Hepatocyte (in vitro differentiated cells): ENCODE measurements around the gene ZFHX3. TPM values are rescaled to one million over a fixed set of nuclear protein-coding genes. Genes with fewer than 3 reads are reported as not detected.
A peak's percentile ranks its signal among the peaks of the same experiment; 100 is the strongest.

Experiments used
- DNase-seq: peaks from one replicate; pipeline ENCODE4 v3.0.0-alpha.2; 2016; ENCODE audit warnings: low spot score
- H2AFZ ChIP-seq: fragments of 200-600 bp; sonication (generic); 2 replicates; pipeline ENCODE4 v1.6.0; 2016; ENCODE audit warnings: antibody characterized with exemption, mild to moderate bottlenecking
- H3K27ac ChIP-seq: fragments of 200-600 bp; sonication (generic); 2 replicates; pipeline ENCODE4 v1.5.1; 2016; ENCODE audit warnings: mild to moderate bottlenecking
- H3K27me3 ChIP-seq: fragments of 200-600 bp; sonication (generic); 2 replicates; pipeline ENCODE4 v1.6.1; 2016
- H3K36me3 ChIP-seq: fragments of 200-600 bp; sonication (generic); replicated peaks from 2 replicates; pipeline ENCODE4 v1.5.1; 2016; ENCODE audit warnings: low read depth; ENCODE audit not compliant: insufficient read depth
- H3K4me1 ChIP-seq: fragments of 200-600 bp; sonication (generic); 2 replicates; pipeline ENCODE4 v1.5.1; 2016; ENCODE audit warnings: mild to moderate bottlenecking, moderate library complexity; ENCODE audit not compliant: insufficient read depth
- H3K4me2 ChIP-seq: fragments of 200-600 bp; sonication (generic); 2 replicates; pipeline ENCODE4 v1.6.0; 2016
- H3K4me3 ChIP-seq: fragments of 200-600 bp; sonication (generic); 2 replicates; pipeline ENCODE4 v1.5.1; 2016; ENCODE audit warnings: mild to moderate bottlenecking
- H3K79me2 ChIP-seq: fragments of 200-600 bp; sonication (generic); 2 replicates; pipeline ENCODE4 v1.6.0; 2017; ENCODE audit warnings: mild to moderate bottlenecking
- H3K9me2 ChIP-seq: fragments of 200-600 bp; sonication (generic); replicated peaks from 2 replicates; pipeline ENCODE4 v1.6.0; 2017; ENCODE audit warnings: mild to moderate bottlenecking; ENCODE audit not compliant: insufficient read depth
- H3K9me3 ChIP-seq: fragments of 200-600 bp; sonication (generic); 2 replicates; pipeline ENCODE4 v1.5.1; 2016; ENCODE audit warnings: low read depth, mild to moderate bottlenecking
- H4K20me1 ChIP-seq: fragments of 200-600 bp; sonication (generic); 2 replicates; pipeline ENCODE4 v1.6.0; 2016; ENCODE audit warnings: mild to moderate bottlenecking; ENCODE audit not compliant: insufficient read depth, poor library complexity, severe bottlenecking
- CTCF ChIP-seq: fragments of 200-600 bp; sonication (generic); IDR thresholded peaks from 2 replicates; pipeline ENCODE4 v1.5.1; 2016; ENCODE audit warnings: antibody characterized with exemption, mild to moderate bottlenecking; ENCODE audit not compliant: poor library complexity
- EZH2 ChIP-seq: fragments of 200-600 bp; sonication (generic); IDR thresholded peaks from 2 replicates; pipeline ENCODE4 v1.6.1; 2016; ENCODE audit warnings: antibody characterized with exemption, mild to moderate bottlenecking, borderline replicate concordance
- EZH2phosphoT487 ChIP-seq: fragments of 200-600 bp; sonication (generic); IDR thresholded peaks from one replicate; pipeline ENCODE4 v1.6.1; 2018; ENCODE audit warnings: antibody characterized with exemption, mild to moderate bottlenecking, low read depth, moderate library complexity; ENCODE audit not compliant: unreplicated experiment, severe bottlenecking
- WGBS: methylation state at CpG from one replicate; pipeline ENCODE4 v1.1.6; 2016; ENCODE audit warnings: low lambda C conversion rate; ENCODE audit errors: missing lambda C conversion rate; 5-methylcytosine and 5-hydroxymethylcytosine counted together
- polyA plus RNA-seq: library from polyadenylated mRNA; unstranded; fragments of >200 nt; fragmentation: Nextera tagmentation; extraction: Ambion mirVana; gene quantifications from 2 replicates; pipeline ENCODE4 v1.2.1, GENCODE V29; 2016
- total RNA-seq: library from RNA; depleted of rRNA; stranded (reverse); fragments of >200 nt; gene quantifications from 2 replicates; pipeline ENCODE4 v1.2.3, GENCODE V29; 2014

The ZFHX3 gene
- total and polyA plus RNA-seq, 2 experiments from 2014 or later: 6.4 to 11.6 TPM

- H3K4me2 ChIP-seq: peak overlapping the region; percentile 54
Measured at GRCh38 chr16:72991644-72992043, 56.3 kb downstream of the ZFHX3 start.

GRCh38 chr16:72991211-72991610 is 56.7 kb downstream of the ZFHX3 start:
- Histone ChIP-seq H2AFZ (no peak overlapping the region), H3K9me2 (no peaks in the 10 kb centered on the region), H3K4me3 (no peak overlapping the region), H3K27me3 (no peaks in the 10 kb centered on the region), H3K9me3 (no peaks in the 10 kb centered on the region), H3K4me2 (no peak overlapping the region), H3K79me2 (peaks cover 100% of the 10 kb centered on the region), H3K27ac (peak overlapping the region; percentile 30), H3K4me1 (peaks cover 67% of the 10 kb centered on the region), H4K20me1 (peaks cover 7% of the 10 kb centered on the region), H3K36me3 (no peaks in the 10 kb centered on the region)
- DNase-seq: no peak
- TF ChIP-seq EZH2phosphoT487: no peak
- no peak for TF ChIP-seq CTCF
- no peak for TF ChIP-seq EZH2
- WGBS: 88% methylated on average over 2 of the region's 2 CpGs

More at GRCh38 chr16:72991644-72992043, 56.3 kb downstream of the ZFHX3 start:
- peaks cover 7% of the 10 kb centered on the region for H4K20me1 ChIP-seq
- H3K4me1 ChIP-seq: peaks cover 71% of the 10 kb centered on the region
- H3K27me3 ChIP-seq: no peaks in the 10 kb centered on the region
- TF ChIP-seq EZH2phosphoT487 (no peak), CTCF (no peak), EZH2 (no peak)
- peaks cover 98% of the 10 kb centered on the region for H3K79me2 ChIP-seq
- no peak overlapping the region for H2AFZ ChIP-seq
- H3K9me2 ChIP-seq: no peaks in the 10 kb centered on the region
- H3K9me3 ChIP-seq: no peaks in the 10 kb centered on the region
- peak overlapping the region; percentile 30 for H3K27ac ChIP-seq
- H3K4me3 ChIP-seq: no peak overlapping the region
- 46% methylated on average over 6 of the region's 6 CpGs for WGBS
- no peak for DNase-seq
- no peaks in the 10 kb centered on the region for H3K36me3 ChIP-seq

GRCh38 chr16:72990571-72990970 is 57.4 kb downstream of the ZFHX3 start:
- Histone ChIP-seq H3K4me3 (no peak overlapping the region), H3K27ac (peak overlapping the region; percentile 76), H3K79me2 (peaks cover 100% of the 10 kb centered on the region), H3K4me2 (peak overlapping the region; percentile 65), H3K27me3 (no peaks in the 10 kb centered on the region), H4K20me1 (peaks cover 7% of the 10 kb centered on the region), H2AFZ (no peak overlapping the region), H3K36me3 (no peaks in the 10 kb centered on the region), H3K4me1 (peaks cover 65% of the 10 kb centered on the region), H3K9me3 (no peaks in the 10 kb centered on the region), H3K9me2 (no peaks in the 10 kb centered on the region)
- TF ChIP-seq EZH2 (no peak), EZH2phosphoT487 (no peak), CTCF (no peak)
- 94% methylated on average over 14 of the region's 14 CpGs for WGBS
- no peak for DNase-seq
